IMR-90 (cell line): ENCODE results near the gene LHPP.

Experiments used
- BHLHE40 ChIP-seq: fragments of 150-350 bp; IDR thresholded peaks from 2 replicates; pipeline ENCODE4 v1.6.1; 2016; ENCODE audit warnings: mild to moderate bottlenecking, low read depth, low read length
- CEBPB ChIP-seq: IDR thresholded peaks from 2 replicates; pipeline ENCODE4 v1.6.1; 2012; ENCODE audit warnings: low read depth, low read length, improper control_type of control experiment
- CHD1 ChIP-seq: IDR thresholded peaks from 2 replicates; pipeline ENCODE4 v1.6.1; 2012; ENCODE audit warnings: low read depth, low read length, improper control_type of control experiment
- FOS ChIP-seq: fragments of 150-350 bp; IDR thresholded peaks from 2 replicates; pipeline ENCODE4 v1.6.1; 2016; ENCODE audit warnings: low read depth, low read length
- MAFK ChIP-seq: IDR thresholded peaks from 2 replicates; pipeline ENCODE4 v1.6.1; 2012; ENCODE audit warnings: low read depth, low read length, improper control_type of control experiment
- MXI1 ChIP-seq: IDR thresholded peaks from 2 replicates; pipeline ENCODE4 v1.6.1; 2012; ENCODE audit warnings: low read depth, mild to moderate bottlenecking, low read length, moderate library complexity, borderline replicate concordance
- NFE2L2 ChIP-seq: fragments of 150-350 bp; IDR thresholded peaks from 2 replicates; pipeline ENCODE4 v1.6.1; 2016; ENCODE audit warnings: low read depth, mild to moderate bottlenecking, low read length
- POLR2A ChIP-seq: IDR thresholded peaks from 2 replicates; pipeline ENCODE4 v1.6.1; 2012; ENCODE audit warnings: mild to moderate bottlenecking, low read depth, low read length
- RAD21 ChIP-seq: IDR thresholded peaks from 2 replicates; pipeline ENCODE4 v1.6.1; 2012; ENCODE audit warnings: low read length, improper control_type of control experiment
- RFX5 ChIP-seq: IDR thresholded peaks from 2 replicates; pipeline ENCODE4 v1.8.0; 2012; ENCODE audit warnings: low read depth, mild to moderate bottlenecking, low read length, moderate library complexity
- SMC3 ChIP-seq: fragments of 150-350 bp; IDR thresholded peaks from 2 replicates; pipeline ENCODE4 v1.6.1; 2016; ENCODE audit warnings: low read depth, mild to moderate bottlenecking, antibody characterized with exemption, low read length, moderate library complexity
- TF ChIP-seq, protein P1 (sequence below): conservative IDR thresholded peaks from 2 replicates; pipeline ENCODE4 v1.5.1; 2012; ENCODE audit warnings: mild to moderate bottlenecking, low read depth, low read length, improper control_type of control experiment
- TF ChIP-seq, protein P2 (sequence below): fragments of 150-350 bp; IDR thresholded peaks from 2 replicates; pipeline ENCODE4 v1.6.1; 2016; ENCODE audit warnings: low read depth, mild to moderate bottlenecking, low read length, moderate library complexity, borderline replicate concordance
- TF ChIP-seq, protein P3 (sequence below): fragments of 150-350 bp; IDR thresholded peaks from 2 replicates; pipeline ENCODE4 v1.6.1; 2017; ENCODE audit warnings: mild to moderate bottlenecking, antibody characterized with exemption, low read length, low read depth

DNA sequence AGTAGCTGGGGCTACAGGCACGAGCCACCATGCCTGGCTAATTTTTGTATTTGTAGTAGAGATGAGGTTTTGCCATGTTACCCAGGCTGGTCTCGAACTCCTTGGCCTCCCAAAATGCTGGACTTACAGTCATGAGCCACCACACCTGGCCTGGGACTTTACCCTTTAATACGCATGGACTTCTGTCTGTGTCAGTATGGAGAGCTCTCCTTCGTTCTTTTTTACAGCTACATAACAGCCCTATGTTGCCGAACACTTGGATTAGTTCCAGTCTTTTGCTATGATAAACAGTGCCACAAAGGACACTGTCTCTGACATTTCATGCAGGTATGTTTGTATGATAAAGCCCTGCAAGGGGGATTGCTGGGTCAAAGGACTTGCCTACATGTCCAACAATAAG is 32.0 kb upstream of the LHPP start:
- TF ChIP-seq, protein P1, sequence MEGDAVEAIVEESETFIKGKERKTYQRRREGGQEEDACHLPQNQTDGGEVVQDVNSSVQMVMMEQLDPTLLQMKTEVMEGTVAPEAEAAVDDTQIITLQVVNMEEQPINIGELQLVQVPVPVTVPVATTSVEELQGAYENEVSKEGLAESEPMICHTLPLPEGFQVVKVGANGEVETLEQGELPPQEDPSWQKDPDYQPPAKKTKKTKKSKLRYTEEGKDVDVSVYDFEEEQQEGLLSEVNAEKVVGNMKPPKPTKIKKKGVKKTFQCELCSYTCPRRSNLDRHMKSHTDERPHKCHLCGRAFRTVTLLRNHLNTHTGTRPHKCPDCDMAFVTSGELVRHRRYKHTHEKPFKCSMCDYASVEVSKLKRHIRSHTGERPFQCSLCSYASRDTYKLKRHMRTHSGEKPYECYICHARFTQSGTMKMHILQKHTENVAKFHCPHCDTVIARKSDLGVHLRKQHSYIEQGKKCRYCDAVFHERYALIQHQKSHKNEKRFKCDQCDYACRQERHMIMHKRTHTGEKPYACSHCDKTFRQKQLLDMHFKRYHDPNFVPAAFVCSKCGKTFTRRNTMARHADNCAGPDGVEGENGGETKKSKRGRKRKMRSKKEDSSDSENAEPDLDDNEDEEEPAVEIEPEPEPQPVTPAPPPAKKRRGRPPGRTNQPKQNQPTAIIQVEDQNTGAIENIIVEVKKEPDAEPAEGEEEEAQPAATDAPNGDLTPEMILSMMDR = no peak
- TF ChIP-seq, protein P2, sequence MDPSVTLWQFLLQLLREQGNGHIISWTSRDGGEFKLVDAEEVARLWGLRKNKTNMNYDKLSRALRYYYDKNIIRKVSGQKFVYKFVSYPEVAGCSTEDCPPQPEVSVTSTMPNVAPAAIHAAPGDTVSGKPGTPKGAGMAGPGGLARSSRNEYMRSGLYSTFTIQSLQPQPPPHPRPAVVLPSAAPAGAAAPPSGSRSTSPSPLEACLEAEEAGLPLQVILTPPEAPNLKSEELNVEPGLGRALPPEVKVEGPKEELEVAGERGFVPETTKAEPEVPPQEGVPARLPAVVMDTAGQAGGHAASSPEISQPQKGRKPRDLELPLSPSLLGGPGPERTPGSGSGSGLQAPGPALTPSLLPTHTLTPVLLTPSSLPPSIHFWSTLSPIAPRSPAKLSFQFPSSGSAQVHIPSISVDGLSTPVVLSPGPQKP = no peak
- TF ChIP-seq RAD21 (no peak), POLR2A (no peak), CHD1 (no peak), RFX5 (no peak), SMC3 (no peak), MAFK (no peak), FOS (no peak), MXI1 (no peak), CEBPB (no peak), NFE2L2 (no peak), BHLHE40 (no peak)
- TF ChIP-seq, protein P3, sequence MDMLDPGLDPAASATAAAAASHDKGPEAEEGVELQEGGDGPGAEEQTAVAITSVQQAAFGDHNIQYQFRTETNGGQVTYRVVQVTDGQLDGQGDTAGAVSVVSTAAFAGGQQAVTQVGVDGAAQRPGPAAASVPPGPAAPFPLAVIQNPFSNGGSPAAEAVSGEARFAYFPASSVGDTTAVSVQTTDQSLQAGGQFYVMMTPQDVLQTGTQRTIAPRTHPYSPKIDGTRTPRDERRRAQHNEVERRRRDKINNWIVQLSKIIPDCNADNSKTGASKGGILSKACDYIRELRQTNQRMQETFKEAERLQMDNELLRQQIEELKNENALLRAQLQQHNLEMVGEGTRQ = no peak
